ENCODE data around the gene PHYKPL.

The PHYKPL gene

GRCh38 chr5:178189433-178189832, 43.2 kb downstream of the PHYKPL start:
- no peak for DNase-seq (ENCODE audit: low read depth)

DNA sequence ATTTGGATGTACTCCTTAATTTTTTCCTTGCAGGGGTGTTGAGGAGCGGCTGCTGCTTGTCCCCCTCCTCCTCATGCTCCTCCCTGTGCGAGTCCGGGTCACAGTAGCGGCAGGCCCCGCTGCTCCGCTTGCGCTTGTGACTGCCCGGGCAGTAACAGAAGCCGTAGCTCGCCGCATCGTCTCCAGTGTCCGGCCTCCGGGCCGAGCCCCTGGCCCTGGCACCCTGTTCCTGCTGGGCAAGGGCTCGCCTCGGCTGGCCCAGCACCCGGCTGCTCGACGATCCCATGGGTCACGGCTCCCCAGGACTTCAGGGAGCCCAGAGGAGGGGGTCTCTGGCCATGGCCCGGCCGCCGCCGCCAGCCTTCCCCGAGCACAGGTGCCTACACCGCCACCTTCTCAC, 45.6 kb downstream of the PHYKPL start, which contains the start of gene GMCL2:
TSS of gene GMCL2 (minus strand) at position 358 of the 400 bp plus-strand sequence. CDS start at position 286, 72 bp downstream.
- DNase-seq (ENCODE audit: low read depth) = no peak

- no peak for DNase-seq (ENCODE audit: low read depth)
These were observed 46.2 kb downstream of the PHYKPL start for GRCh38 chr5:178186427-178186826.

DNA sequence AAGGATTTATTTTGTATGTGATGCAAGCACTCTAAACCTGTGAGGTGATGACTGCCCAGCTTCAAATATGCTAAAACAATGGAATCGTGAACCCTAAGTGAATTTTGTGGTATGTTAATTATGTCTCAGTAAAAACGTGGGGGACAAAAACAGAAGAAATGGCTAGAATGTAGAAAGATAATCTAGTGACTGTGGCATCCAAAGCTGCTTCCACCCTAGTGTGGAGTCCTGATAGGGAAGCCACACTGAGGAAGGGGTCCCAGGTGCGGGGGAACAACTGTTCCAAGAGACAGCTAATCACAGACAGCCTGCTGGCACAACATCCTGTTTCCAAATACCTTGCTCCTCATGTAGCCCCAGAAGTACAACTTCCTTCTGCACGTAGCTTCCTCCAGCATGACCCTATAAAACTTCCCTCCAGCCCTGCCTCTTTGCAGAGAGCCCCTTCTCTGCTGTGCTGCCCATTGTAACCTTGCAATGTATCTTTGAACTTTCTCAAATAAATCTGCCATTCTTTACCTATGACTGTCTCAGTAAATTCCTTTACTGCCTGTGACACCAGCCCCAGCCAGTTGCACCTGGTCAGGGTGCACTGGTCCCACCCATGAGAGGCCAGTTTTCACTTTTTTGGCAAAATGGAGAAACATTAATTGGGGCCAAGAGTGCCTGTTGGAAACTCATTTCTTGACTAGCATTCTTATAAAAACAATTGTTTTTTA, 50.3 kb downstream of the PHYKPL start:
- DNase-seq (ENCODE audit: low read depth) = no peak

GRCh38 chr5:178180141-178180863, 52.3 kb downstream of the PHYKPL start:
- DNase-seq (ENCODE audit: low read depth) = no peak

DNA sequence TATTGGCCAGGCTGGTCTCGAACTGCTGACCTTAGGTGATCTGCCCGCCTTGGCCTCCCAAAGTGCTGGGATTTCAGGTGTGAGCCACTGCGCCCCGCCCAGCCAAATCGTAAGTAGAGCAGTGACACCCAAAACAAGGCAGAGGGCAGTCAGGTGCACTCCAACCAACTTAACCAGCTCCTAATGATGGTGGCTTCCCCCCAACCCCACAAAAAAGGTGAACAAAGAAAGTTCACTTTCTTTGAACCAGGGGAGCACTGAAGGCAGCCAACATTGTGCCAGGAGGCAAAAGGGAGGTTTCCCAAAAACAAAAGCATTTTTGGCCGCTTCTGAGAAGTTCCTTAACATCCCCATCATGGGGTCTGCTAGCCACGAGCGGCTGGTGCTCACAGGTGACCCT, 55.0 kb downstream of the PHYKPL start:
- DNase-seq (ENCODE audit: low read depth) = no peak

- no peak for DNase-seq (ENCODE audit: low read depth)
These were observed 55.8 kb downstream of the PHYKPL start for GRCh38 chr5:178176791-178177190.

DNA sequence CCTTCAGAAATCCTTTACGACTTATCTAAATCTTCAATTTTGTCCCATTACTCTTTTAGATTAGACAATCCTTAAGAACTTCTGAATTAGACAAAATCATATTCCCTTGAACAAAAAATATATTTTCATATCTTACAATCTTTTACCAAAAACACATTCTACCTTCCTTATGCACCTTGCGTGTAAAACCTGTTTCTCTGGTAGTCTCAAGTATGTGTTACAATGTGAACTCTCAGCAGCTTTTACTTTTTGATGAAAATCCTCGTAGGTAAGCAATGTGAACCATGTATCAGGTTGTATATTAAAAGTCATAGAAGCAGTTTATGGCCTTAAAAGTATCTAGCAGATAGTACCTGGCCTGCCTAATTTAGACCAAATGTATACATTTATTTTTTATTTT, 58.1 kb downstream of the PHYKPL start:
- DNase-seq (ENCODE audit: low read depth) = no peak

GRCh38 chr5:178170455-178170854, 62.1 kb downstream of the PHYKPL start:
- DNase-seq (ENCODE audit: low read depth) = no peak

DNA sequence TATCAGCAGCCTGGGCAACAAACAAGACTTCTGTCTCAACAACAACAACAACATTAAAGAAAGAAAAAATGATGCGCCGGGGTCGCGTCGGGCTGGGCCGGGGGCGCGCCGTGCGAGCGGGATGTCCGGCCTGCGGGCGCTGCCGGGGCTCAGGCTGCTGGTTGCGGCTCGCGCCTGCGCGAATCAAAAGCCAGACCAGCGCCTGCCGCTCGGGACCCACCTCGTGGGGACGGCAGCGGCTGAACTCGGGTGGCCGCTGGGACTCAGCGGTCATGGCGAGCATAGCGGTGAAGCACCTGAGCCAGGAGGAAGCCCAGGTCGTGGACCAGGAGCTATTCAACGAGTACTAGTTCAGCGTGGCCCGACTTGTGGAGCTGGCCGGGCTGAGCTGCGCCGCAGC, 67.0 kb downstream of the PHYKPL start:
- DNase-seq (ENCODE audit: low read depth) = no peak

DNA sequence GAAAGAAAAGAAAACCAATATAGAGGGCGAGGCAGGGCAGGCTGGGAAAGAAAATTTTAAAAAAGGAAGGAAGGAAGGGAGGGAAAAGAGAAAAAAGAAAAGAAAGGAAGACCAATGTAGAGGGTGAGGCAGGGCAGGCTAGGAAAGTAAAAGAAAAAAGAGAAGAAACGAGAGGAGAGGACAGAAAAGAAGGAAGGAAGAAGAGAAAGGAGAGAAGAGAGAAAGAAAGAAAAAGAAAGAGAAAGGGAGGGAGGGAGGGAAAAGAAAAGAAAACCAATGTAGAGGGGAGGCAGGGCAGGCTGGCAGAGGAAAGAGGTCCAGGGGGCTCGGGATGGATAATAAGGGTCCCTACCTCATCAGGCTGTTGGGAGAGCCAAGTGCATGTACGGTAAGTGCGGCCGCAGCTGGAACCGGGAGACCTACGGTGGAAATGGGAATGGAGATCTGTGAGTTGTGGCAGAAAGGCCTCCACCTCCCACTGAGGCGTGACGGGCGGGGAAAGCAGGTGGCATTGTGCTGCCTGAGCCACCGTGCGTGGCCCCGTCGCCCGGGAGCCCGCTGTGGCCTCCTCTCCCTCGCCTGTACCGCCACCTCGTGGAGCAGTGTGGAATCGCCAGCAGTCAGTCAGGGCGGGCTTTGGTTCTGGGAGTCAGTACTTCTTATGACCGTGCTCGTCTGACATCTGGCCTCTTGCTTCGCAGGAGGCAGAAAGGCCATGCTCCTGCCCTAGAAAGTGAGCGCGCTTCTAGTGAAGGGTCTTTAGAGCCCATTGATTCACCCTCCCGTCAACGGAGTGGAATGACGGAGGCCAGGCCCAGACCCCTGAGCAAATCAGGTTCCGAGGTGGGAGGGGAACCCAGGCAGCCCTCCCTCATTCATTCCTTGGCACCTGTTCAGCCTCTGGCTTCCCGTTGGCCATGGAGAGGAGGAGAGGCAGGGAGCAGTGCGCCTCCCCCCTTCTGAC, 68.5 kb downstream of the PHYKPL start:
- peak; percentile 66 for DNase-seq (ENCODE audit: low read depth)

GRCh38 chr5:178162481-178162880, 70.1 kb downstream of the PHYKPL start:
- no peak for DNase-seq (ENCODE audit: low read depth)

- DNase-seq (ENCODE audit: low read depth) = no peak
These were observed 72.4 kb downstream of the PHYKPL start for GRCh38 chr5:178160176-178160575.
